ENCODE measurements around the gene PRKG1.
A peak's percentile ranks its signal among the peaks of the same experiment; 100 is the strongest.
"Not testable (repeated sequence)": the region's sequence is repeated elsewhere in the genome, so short reads cannot be mapped to it uniquely, and the experiment has no call there.

Gene PRKG1

GRCh38 chr10:51281387-51281786 lies 207.1 kb downstream of the PRKG1 start:
- DNase-seq: not testable (repeated sequence)

DNA sequence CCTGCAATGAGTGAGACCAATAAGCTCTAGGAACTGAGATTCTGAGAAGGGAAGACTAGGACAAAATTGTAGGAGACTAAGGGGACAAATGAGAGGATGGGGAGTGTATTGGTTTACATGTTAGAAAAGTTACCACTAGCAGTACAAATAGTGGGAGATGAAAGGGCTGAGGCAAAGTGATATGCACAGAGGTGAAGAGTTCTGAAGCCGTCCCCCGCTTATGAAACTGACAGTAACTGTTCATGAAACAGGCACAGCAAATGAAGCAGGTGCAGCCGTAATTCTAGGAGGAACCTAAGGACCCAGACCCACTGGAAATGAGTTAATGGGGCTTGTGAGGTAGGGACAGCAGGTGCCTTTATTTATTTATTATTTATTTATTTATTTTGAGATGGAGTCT lies 211.3 kb downstream of the PRKG1 start:
- no peak for DNase-seq

DNA sequence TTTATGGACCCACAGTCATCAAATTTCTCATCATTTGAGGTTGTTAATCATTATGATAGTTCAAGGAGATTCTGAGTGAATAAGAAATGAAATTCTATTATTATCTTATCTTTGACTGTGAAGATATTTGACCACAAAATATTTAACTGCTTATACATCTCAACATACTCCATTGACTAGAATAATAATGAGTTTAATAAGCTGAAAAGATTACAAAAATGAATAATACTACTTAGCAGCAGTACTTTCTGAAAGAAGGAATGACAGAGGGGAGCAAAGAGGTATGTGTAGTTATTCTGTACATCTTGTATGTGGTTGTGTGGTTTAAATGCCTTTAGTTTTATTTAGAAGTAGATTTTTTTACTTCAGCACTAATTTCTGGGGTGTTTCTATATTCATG lies 214.2 kb downstream of the PRKG1 start:
- no peak for DNase-seq

- DNase-seq: no peak
Measured at GRCh38 chr10:51289519-51289918, 215.2 kb downstream of the PRKG1 start.

GRCh38 chr10:51291961-51292360 lies 217.7 kb downstream of the PRKG1 start:
- no peak for DNase-seq

DNA sequence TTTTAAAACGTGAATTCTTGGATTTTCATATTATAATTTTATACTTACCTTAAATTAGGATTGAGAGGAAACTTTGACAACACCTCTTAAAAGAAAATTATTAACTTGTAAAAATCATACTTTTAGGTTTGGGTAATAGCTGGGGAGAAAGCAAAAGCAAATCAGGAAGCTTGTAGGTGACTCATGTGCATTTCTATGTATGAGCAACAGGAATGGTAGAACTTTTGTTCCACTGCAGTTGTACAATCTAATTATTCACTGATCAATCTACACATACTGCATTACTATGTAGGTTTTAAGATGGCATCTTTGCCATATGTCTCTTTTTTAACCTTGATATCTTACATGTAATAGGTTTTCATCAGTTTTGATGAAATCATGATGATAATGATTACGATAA lies 223.2 kb downstream of the PRKG1 start:
- no peak for DNase-seq

GRCh38 chr10:51300617-51301304 lies 226.5 kb downstream of the PRKG1 start:
- DNase-seq: no peak

GRCh38 chr10:51301644-51302043 lies 227.4 kb downstream of the PRKG1 start:
- DNase-seq: no peak

- DNase-seq: no peak
Measured at GRCh38 chr10:51302316-51302715, 228.0 kb downstream of the PRKG1 start.

DNA sequence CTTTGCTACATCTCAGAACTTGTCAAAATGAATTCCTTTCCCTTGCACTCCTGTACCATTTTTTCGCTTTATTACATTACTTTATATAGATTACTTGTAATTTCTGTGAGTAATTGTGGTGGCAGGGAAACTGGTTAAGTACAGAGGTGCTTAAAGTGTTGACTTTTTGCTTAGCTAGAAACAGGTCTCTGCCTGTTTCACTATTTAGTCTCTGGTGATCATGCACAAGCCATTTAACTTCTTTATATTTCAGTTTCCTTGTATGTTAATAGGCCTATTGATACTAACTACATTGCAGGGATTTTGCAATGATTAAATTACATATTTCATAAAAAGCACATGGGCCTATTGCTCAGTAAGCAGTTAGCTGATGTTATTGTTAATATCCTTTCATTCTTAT lies 233.8 kb downstream of the PRKG1 start:
- no peak for DNase-seq

- no peak for DNase-seq
Measured at GRCh38 chr10:51311228-51311627, 236.9 kb downstream of the PRKG1 start.

- DNase-seq: no peak
Measured at GRCh38 chr10:51312817-51313216, 238.5 kb downstream of the PRKG1 start.

DNA sequence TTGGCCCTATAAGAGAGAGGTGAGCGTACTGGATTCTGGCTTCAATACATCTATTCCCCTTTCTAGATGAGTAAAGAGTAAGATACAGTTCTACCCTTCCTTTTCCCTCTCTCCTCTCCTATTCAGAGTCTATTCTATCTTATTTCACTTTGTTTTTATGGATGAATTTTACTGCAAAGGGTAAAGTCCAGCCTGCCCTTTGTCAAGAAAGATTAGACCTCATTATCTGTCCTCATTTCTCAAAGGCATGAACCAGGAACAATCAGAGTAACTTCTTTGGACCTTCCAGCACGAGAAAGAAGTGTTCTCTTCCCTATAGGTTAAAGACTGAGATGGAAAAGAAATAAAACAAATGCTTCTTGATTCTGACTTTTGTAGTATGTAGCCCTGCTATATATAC lies 239.0 kb downstream of the PRKG1 start:
- DNase-seq: no peak

DNA sequence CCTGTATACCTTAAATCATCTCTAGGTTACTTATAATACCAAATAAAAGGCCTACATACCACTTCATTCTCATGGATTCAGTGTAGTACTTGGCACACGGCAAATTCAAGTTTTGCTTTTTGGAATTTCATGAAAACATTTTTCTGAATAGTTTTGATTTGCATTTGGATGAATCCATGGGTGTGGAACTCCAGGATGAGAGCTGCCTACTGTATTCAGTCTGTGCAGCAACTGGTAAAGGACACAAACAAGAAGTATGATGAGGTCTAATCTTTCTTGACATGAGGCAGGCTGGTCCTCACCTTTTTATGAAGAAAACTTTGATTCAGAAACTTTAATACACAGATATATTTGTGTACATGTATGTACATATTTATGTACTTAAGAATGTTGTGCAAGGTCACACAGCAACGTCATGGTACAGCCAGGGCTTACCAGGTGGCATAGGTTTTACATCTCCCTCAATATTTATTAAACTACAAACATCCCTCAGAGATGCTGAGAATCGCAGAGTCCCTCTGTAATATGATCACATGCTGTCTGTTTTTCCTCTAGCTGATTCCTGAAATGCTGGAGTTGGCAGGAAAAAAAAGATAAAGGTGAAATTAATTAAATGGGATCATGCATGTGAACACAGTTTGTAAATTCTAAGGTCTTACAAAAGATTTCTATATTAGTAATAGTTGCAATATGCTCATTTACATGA lies 239.6 kb downstream of the PRKG1 start:
- DNase-seq: no peak

GRCh38 chr10:51314481-51314880 lies 240.2 kb downstream of the PRKG1 start:
- DNase-seq: no peak

DNA sequence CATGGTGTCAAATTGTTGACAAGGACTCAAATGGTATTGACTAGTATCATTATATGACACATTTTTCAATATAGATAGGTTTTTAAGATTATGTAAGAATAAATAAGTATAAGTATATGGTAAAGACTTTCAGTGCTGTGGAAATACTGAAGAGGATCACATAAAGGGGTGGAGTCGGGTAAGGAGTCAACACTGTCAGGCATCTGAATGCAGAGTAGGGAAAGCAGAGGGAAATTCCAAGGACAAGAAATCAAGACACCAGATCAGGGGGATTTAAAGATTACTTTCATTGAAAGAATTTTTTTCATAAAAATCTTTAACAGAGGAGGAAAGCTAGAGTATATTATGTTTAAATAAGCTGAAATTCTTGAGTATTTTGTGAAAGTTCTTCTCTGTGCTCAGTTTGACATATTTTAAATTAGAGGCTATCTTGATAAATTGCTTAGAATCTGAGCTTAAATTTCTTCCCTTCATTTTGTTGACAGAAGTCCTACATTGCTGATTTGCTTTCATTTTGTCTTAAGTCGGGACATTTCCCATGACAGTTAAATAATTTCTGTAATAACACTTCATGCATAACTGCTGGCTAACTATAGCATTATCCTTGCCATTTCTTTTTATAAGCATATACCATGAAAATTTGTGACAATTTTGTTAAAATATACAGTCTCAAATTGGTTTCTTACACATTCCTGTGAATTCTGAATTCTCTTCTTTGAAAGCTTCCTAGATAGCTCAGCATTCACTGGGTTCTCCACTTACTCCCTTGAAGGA lies 244.3 kb downstream of the PRKG1 start:
- DNase-seq: peak in 1 of 3 donors; percentile 2

DNA sequence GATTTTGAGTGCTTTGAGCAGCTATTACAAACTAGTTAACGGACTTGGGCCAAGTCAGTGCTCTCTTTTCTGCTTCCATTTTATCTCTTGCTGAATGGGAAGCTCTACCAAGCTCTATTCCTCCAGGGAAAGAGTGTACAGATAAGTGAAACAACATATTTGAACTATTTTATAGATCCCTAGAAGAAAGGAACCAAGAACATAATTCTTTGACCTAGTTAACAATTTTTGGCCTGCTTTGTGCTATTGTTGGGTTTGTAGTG lies 244.8 kb downstream of the PRKG1 start:
- DNase-seq: no peak

GRCh38 chr10:51321300-51321699 lies 247.0 kb downstream of the PRKG1 start:
- no peak for DNase-seq

DNA sequence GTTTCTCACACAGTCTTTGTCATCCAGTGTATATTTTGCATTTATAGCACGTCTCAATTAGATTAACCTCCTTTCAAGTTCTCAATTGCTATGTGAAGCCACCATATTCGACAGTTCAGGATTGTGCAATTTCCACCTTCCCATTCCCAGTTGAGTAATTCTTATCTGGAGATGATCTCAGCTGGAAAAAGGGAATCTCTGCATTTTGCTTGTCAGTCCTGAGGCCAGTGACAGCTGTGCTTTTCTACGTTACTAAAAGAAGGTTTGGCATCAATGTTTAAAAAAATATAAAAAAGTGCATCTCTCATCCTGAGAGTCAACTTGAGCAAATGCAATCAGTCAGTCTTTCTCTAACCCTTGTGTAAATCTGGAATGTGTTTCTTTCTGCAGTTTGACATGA lies 247.7 kb downstream of the PRKG1 start:
- no peak for DNase-seq

GRCh38 chr10:51325649-51326048 lies 251.4 kb downstream of the PRKG1 start:
- DNase-seq: no peak

DNA sequence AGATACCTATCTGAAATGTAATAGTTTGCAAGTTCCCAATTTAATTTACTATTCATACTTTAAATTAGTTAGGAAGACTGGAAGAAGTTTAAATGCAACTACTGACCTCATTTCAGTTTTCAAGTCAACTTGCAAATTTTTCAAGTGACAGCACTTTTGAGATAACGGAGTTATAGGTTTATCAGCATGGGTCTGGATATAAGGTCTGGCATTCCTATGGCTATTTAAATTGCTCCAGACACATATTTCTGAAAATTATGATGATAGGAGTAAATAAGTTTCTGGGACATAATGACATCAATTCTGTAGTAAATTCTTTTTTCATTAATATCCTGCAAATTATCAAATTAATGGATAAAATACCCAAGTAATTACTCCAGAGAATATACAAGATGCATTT lies 251.9 kb downstream of the PRKG1 start:
- no peak for DNase-seq

- DNase-seq: no peak
Measured at GRCh38 chr10:51327432-51327831, 253.1 kb downstream of the PRKG1 start.

DNA sequence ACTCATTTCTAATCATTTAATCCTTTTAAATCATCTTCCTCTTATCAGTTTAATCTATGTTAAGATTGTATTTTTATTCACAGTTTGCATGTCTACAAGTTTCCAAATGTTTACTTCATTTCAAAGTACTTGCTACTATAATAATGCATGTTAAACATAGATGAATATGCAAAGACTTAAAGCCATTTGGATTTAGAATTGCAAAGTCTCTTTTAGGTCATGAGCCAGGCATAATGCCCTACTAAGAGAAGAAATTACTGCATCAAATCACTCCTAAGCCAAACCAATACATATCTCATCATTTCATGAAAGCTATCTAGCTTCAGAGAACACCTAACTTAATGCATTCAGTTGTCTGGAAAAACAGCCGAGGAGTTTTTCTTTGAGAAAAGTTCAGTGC lies 266.1 kb downstream of the PRKG1 start:
- no peak for DNase-seq
